Aorta (tissue), 5 donors: ENCODE measurements around the gene NACAD. TPM values are rescaled to one million over a fixed set of nuclear protein-coding genes. Genes with fewer than 3 reads are reported as not detected.

ENCODE experiments used
- ATAC-seq: fragments of 200-7000 bp; cut with Tn5 transposase; one replicate; pipeline ENCODE4 v1.9.1; 2022; ENCODE audit warnings: moderate library complexity; ENCODE audit not compliant: low FRiP score
- DNase-seq, 2 donors: peaks; one replicate each; pipeline ENCODE4 v3.0.0-alpha.2; 2020
- H3K27ac ChIP-seq, 2 donors: one replicate each; pipeline ENCODE4 v1.5.1; 2013; ENCODE audit warnings: low read length in 2 of 2, mild to moderate bottlenecking in 2 of 2, moderate library complexity in 2 of 2, control low read depth in 1 of 2, inconsistent platforms in 1 of 2, low read depth in 1 of 2
- H3K27me3 ChIP-seq, 2 donors: one replicate each; pipeline ENCODE4 v1.6.1; 2013; ENCODE audit warnings: control low read depth in 1 of 2, low read length in 1 of 2, mild to moderate bottlenecking in 1 of 2, moderate library complexity in 1 of 2; ENCODE audit not compliant: insufficient read depth in 2 of 2, control insufficient read depth in 1 of 2
- H3K36me3 ChIP-seq, 2 donors: one replicate each; pipeline ENCODE4 v1.6.1; 2013; ENCODE audit warnings: control low read depth in 1 of 2, low read length in 1 of 2, mild to moderate bottlenecking in 1 of 2; ENCODE audit not compliant: insufficient read depth in 2 of 2, control insufficient read depth in 1 of 2
- H3K4me1 ChIP-seq, 2 donors: one replicate each; pipeline ENCODE4 v1.6.1; 2013; ENCODE audit warnings: low read length in 2 of 2, control low read depth in 1 of 2, mild to moderate bottlenecking in 1 of 2, moderate library complexity in 1 of 2; ENCODE audit not compliant: insufficient read depth in 2 of 2, control insufficient read depth in 1 of 2
- H3K4me3 ChIP-seq, 2 donors: one replicate each; pipeline ENCODE4 v1.5.1; 2013; ENCODE audit warnings: low read length in 2 of 2, control low read depth in 1 of 2, mild to moderate bottlenecking in 1 of 2
- H3K9me3 ChIP-seq: one replicate; pipeline ENCODE4 v1.6.1; 2013; ENCODE audit warnings: mild to moderate bottlenecking, low read length; ENCODE audit not compliant: control insufficient read depth
- WGBS, 2 donors: extraction: QIAGEN DNeasy Blood & Tissue Kit; methylation state at CpG; one replicate each; pipeline ENCODE4 v1.1.7; 2013; 5-methylcytosine and 5-hydroxymethylcytosine counted together
- intact Hi-C, 2 donors: fragments of 100-400 bp; cut with DNase I; formaldehyde crosslinking; loops; one replicate each; pipeline versions ENCODE4 v1.14.2 to v1.15.0; 2022
- polyA plus RNA-seq, 2 donors: library from polyadenylated mRNA; stranded (reverse); fragments of 200-250 nt; gene quantifications; one replicate each; pipeline ENCODE4 v1.2.3, GENCODE V29; 2013
- total RNA-seq, 2 donors: library from RNA; stranded (reverse); fragmentation: NEBNext Ultra II Directional; extraction: Animal tissue kit (Norgen Biotek cat#: 25700); gene quantifications; one replicate each; pipeline ENCODE4 v1.2.1, GENCODE V29; 2021
- donor health status: healthy with polysubstance abuse.
- donor health status: Bipolar disorder and iron deficiency.
- donor health status: DM: no; HTN: no; CAD: no.
- donor health status: DM: no; HTN: no; CAD: no.
- donor health status: DM: yes; HTN: yes; CAD: no.

NACAD gene
- total and polyA plus RNA-seq, 4 donors, result 1.3 to 15.7 (median 12.7) TPM

DNA sequence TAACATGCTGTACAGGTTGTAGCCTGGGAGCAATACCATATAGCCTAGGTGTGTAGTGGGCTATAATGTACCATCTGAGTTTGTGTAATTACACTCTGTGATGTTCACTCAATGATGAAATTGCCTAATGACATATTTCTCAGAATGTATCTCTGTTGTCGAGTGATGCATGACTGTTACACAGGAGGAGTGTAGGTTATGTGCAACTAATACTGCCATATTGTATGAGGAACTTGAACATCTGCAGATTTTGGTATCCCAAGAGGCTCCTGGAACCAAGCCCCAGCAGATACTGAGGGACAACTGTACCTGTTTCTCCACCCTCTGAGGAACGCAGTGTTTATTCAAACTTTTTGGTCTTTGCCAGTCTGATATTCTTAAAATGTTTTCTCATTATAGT lies 38.6 kb downstream of the NACAD start:
- Histone ChIP-seq H3K27ac (no peak overlapping the region), H3K27me3 (no peaks in the 10 kb centered on the region), H3K4me3 (no peak overlapping the region), H3K36me3 (peaks cover 0 to 5% of the 10 kb centered on the region in 2 donors), H3K9me3 (no peaks in the 10 kb centered on the region), H3K4me1 (no peaks in the 10 kb centered on the region)
- ATAC-seq (no peak), DNase-seq (no peak)
- WGBS, 2 donors, result 95 to 96% methylated on average over 2 of the region's 2 CpGs
- intact Hi-C loops, result no loop called here

DNA sequence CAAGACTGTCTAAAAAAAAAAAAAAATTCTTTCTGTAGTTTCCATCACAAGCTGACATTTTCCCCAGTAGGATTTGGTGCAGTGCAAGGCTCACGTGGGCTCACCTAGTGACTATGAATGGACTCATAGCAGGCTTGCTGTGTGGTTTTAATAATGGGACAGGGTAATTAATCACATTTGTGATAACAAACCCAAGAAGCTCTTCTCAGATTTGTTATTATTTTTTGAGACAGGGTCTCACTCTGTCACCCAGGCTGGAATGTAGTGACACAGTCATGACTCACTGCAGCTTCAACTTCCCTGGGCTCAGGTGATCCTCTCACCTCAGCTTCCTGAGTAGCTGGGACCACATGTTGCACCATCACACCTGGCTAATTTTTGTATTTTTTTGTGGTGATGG lies 40.0 kb downstream of the NACAD start:
- no peak for ATAC-seq
- Histone ChIP-seq H3K27me3 (no peaks in the 10 kb centered on the region), H3K9me3 (no peaks in the 10 kb centered on the region), H3K36me3 (peaks cover 0 to 5% of the 10 kb centered on the region in 2 donors), H3K4me3 (no peak overlapping the region), H3K4me1 (no peaks in the 10 kb centered on the region), H3K27ac (no peak overlapping the region)
- intact Hi-C loops, result no loop called here
- DNase-seq, result no peak
- WGBS, 2 donors, result 71 to 84% methylated on average over 1 of the region's 1 CpG

DNA sequence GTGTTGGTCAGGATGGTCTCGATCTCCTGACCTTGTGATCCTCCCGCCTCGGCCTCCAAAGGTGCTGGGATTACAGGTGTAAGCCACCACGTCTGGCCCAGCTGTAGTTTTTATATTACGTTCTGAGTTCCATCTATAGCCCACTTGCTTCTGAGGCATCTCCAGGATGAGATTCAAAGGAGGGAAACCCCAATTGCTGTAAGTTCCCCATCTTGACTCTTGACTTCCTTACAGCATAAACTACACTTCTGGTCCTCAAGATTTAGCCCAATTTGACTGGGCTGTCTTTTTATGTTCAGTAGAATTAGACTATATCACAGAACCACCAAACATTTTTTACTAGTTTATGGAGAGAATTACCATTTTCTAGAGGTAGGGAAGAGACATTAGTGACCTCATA lies 44.4 kb downstream of the NACAD start:
- intact Hi-C loops, result no loop called here
- no peak for ATAC-seq
- DNase-seq, result no peak
- Histone ChIP-seq H3K36me3 (peaks cover 0 to 5% of the 10 kb centered on the region in 2 donors), H3K9me3 (no peaks in the 10 kb centered on the region), H3K4me1 (no peaks in the 10 kb centered on the region), H3K4me3 (no peak overlapping the region), H3K27me3 (no peaks in the 10 kb centered on the region), H3K27ac (no peak overlapping the region)
- 74 to 94% methylated on average over 5 of the region's 5 CpGs for WGBS, 2 donors

DNA sequence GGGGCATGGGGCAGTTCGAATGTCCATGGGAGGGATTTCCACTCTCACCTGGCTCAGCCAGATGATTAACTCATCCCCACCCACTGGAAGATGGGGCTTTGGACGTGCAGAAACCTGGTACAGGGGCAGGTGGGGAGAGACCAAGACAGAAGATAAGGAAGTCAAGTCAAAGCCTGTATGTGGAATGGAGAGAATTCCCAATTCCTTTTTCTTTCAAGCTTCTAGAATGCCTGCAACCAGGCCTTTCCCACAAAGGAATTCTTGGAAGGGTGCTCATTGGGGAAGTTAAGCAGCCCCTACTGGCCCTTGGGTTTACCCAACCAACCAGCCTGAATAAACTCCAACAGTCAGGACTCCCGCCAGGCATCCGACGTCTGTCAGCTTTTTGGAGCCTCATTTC lies 49.7 kb downstream of the NACAD start:
- Histone ChIP-seq H3K4me3 (no peak overlapping the region), H3K36me3 (no peaks in the 10 kb centered on the region), H3K27ac (no peak overlapping the region), H3K27me3 (no peaks in the 10 kb centered on the region), H3K9me3 (no peaks in the 10 kb centered on the region), H3K4me1 (no peaks in the 10 kb centered on the region)
- intact Hi-C loops, result no loop called here
- no peak for DNase-seq
- 88% methylated on average over 5 of the region's 5 CpGs for WGBS, 2 donors
- no peak for ATAC-seq

DNA sequence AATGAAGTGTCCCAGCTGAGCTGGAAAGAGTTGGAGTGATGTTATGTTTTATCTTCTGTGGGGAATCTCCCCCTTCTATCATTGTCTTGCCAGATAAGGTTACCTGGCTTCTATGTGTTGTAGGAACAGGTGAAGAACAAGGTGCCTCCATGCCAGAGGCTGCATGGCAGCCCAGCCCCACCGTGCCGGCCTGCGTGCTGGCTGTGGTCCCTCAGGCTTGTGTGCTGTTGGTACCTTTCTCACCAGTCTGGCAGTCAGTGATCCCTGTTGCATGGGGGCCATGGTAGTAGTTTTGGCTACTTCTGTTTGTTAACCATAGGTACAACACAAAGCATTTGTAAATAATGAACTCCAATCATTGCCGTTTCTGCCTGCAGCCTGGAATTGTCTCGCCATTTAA lies 50.9 kb downstream of the NACAD start:
- WGBS, 2 donors, result 93 to 95% methylated on average over 5 of the region's 5 CpGs
- ATAC-seq, result no peak
- peak in 1 of 2 donors; percentile 26 for DNase-seq
- H3K4me1 ChIP-seq, result peaks cover 0 to 2% of the 10 kb centered on the region in 2 donors
- H3K27ac ChIP-seq, result no peak overlapping the region
- no peak overlapping the region for H3K4me3 ChIP-seq
- no peaks in the 10 kb centered on the region for H3K36me3 ChIP-seq
- H3K27me3 ChIP-seq, result no peaks in the 10 kb centered on the region
- intact Hi-C loops, result no loop called here
- no peaks in the 10 kb centered on the region for H3K9me3 ChIP-seq

DNA sequence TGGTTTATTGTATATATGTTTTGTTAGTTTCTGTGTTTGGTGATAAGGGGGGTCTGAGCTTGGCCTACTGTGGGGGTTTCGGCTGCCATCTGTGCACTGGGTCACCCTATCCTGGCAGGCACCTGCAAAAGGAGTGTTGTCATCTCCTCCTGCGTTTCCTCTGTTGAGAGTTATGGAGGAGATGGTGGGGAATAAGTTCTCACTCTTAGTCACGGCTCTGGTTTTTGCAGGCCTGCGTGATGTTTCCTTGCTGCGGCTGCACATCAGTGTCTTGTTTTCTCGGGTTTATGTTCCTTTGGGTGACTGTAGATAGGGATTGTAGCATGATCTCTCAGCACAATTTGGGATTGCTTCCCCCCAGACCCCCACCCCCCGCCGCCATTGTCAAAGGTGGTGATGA lies 52.0 kb downstream of the NACAD start:
- Histone ChIP-seq H3K36me3 (no peaks in the 10 kb centered on the region), H3K4me1 (peaks cover 0 to 2% of the 10 kb centered on the region in 2 donors), H3K27ac (no peak overlapping the region), H3K27me3 (no peaks in the 10 kb centered on the region), H3K4me3 (no peak overlapping the region), H3K9me3 (no peaks in the 10 kb centered on the region)
- ATAC-seq (no peak), DNase-seq (peak in 1 of 2 donors; percentile 14)
- intact Hi-C loops, result no loop called here
- 84 to 93% methylated on average over 8 of the region's 8 CpGs for WGBS, 2 donors

DNA sequence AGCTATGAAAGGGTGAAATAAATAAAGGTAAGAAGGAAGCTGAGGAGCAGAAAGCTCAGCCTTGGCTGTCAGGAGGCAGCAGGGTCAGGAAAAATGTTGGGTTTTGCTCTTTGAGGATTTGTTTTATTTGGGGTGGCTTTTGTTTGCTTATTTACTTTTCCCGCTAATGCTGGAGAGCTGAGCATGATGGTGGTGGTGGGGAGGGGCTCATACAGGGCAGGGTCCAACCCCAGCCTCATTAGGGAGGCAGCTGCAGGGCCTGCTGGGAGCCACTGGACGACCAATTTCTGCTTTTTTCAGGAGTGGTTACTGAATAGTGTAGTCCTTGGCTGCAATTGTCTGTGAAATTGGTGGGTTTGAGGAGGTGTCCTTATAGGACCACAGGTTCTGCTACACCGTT lies 52.5 kb downstream of the NACAD start:
- H3K27ac ChIP-seq, result no peak overlapping the region
- H3K27me3 ChIP-seq, result no peaks in the 10 kb centered on the region
- ATAC-seq (no peak), DNase-seq (peak in 1 of 2 donors; percentile 20)
- H3K4me1 ChIP-seq, result peaks cover 0 to 2% of the 10 kb centered on the region in 2 donors
- no peaks in the 10 kb centered on the region for H3K36me3 ChIP-seq
- H3K4me3 ChIP-seq, result no peak overlapping the region
- 71 to 83% methylated on average over 3 of the region's 3 CpGs for WGBS, 2 donors
- no peaks in the 10 kb centered on the region for H3K9me3 ChIP-seq
- intact Hi-C loops, result no loop called here

DNA sequence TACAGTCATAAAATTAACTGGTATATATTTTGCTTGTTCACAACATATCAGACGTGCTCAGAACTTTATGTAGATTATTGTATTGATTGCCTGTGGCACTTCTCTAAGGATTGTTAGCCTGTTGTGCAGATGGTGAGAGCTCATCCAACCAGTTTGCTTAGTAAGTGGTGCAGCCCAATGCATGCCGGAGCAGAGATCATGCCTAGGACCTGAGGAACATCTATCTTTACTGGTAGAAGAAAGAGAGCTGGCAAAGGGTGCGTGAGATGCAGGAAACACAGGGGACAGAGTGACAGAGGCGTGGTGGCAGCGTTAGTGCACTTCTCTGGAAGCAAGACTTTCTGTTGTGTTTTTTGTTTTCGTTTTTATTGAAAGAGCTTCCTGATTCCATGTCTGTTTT lies 52.9 kb downstream of the NACAD start:
- ATAC-seq (no peak), DNase-seq (peak in 1 of 2 donors; percentile 20)
- Histone ChIP-seq H3K27ac (no peak overlapping the region), H3K4me1 (peaks cover 0 to 2% of the 10 kb centered on the region in 2 donors), H3K36me3 (no peaks in the 10 kb centered on the region), H3K4me3 (no peak overlapping the region), H3K27me3 (no peaks in the 10 kb centered on the region), H3K9me3 (no peaks in the 10 kb centered on the region)
- 87 to 89% methylated on average over 6 of the region's 6 CpGs for WGBS, 2 donors
- intact Hi-C loops, result no loop called here

DNA sequence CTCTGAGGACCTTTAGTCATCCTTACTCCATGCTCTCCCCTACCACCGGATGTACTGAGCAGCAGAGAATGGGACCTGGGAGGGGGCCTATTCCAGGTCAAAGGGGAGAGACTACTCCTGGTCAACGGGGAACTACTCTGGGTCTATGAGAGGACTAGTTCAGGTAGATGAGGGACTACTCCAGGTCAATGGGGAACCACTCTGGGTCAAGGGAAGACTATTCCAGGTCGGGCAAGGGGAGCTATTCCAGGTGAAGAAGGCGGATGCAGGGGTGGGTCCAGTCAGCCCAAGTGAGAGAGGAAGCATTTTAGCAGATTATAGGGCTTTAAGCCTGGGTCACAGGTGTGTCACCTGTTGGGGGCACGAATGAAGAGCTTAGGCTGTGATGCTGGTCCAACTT lies 53.4 kb downstream of the NACAD start:
- H3K27ac ChIP-seq, result no peak overlapping the region
- no peaks in the 10 kb centered on the region for H3K36me3 ChIP-seq
- WGBS, 2 donors, result 92 to 94% methylated on average over 5 of the region's 5 CpGs
- H3K4me3 ChIP-seq, result no peak overlapping the region
- peaks cover 0 to 2% of the 10 kb centered on the region in 2 donors for H3K4me1 ChIP-seq
- no peaks in the 10 kb centered on the region for H3K27me3 ChIP-seq
- DNase-seq (no peak), ATAC-seq (no peak)
- no peaks in the 10 kb centered on the region for H3K9me3 ChIP-seq
- intact Hi-C loops, result no loop called here
